Fibroblast of skin of left quadriceps (primary cell): ENCODE measurements around the gene LDAH.

Experiments used
- DNase-seq, 2 experiments: peaks; one replicate each; pipeline ENCODE4 v3.0.0-alpha.2; 2013; ENCODE audit warnings: low read depth in 2 of 2

Gene LDAH

GRCh38 chr2:20682167-20682920, 140.6 kb downstream of the LDAH start:
- DNase-seq: no peak

- DNase-seq: no peak
Measured at GRCh38 chr2:20680744-20681375, 142.0 kb downstream of the LDAH start.

- DNase-seq: no peak
Measured at GRCh38 chr2:20678780-20679179, 144.1 kb downstream of the LDAH start.

- DNase-seq: no peak
Measured at GRCh38 chr2:20678086-20678395, 144.9 kb downstream of the LDAH start.

GRCh38 chr2:20677301-20678085, 145.4 kb downstream of the LDAH start:
- DNase-seq: no peak

GRCh38 chr2:20676353-20677215, 146.3 kb downstream of the LDAH start:
- no peak for DNase-seq

- DNase-seq: no peak
Measured at GRCh38 chr2:20675701-20676352, 147.1 kb downstream of the LDAH start.

GRCh38 chr2:20674974-20675679, 147.8 kb downstream of the LDAH start:
- DNase-seq: peak; percentile 14 to 18

- DNase-seq: no peak
Measured at GRCh38 chr2:20674309-20674965, 148.5 kb downstream of the LDAH start.

GRCh38 chr2:20673686-20674308, 149.1 kb downstream of the LDAH start:
- DNase-seq: no peak

- no peak for DNase-seq
Measured at GRCh38 chr2:20672201-20672951, 150.5 kb downstream of the LDAH start.

GRCh38 chr2:20671736-20672080, 151.2 kb downstream of the LDAH start:
- no peak for DNase-seq

- DNase-seq: no peak
Measured at GRCh38 chr2:20671036-20671735, 151.7 kb downstream of the LDAH start.

GRCh38 chr2:20670315-20671035, 152.4 kb downstream of the LDAH start:
- DNase-seq: no peak

- no peak for DNase-seq
Measured at GRCh38 chr2:20669562-20670314, 153.2 kb downstream of the LDAH start.

GRCh38 chr2:20668871-20669475, 153.9 kb downstream of the LDAH start:
- no peak for DNase-seq

- no peak for DNase-seq
Measured at GRCh38 chr2:20668451-20668850, 154.4 kb downstream of the LDAH start.
